Endothelial cell of hepatic sinusoid (primary cell): ENCODE results near the gene SYF2.

Experiments
- in situ Hi-C: cut with HindIII; loops from 2 replicates; pipeline ENCODE4 v1.10.0; 2017; ENCODE audit warnings: low sequenced_read_pairs

SYF2 gene

GRCh38 chr1:25186161-25187007 is 45.9 kb downstream of the SYF2 start:
- in situ Hi-C loops: no loop called here

DNA sequence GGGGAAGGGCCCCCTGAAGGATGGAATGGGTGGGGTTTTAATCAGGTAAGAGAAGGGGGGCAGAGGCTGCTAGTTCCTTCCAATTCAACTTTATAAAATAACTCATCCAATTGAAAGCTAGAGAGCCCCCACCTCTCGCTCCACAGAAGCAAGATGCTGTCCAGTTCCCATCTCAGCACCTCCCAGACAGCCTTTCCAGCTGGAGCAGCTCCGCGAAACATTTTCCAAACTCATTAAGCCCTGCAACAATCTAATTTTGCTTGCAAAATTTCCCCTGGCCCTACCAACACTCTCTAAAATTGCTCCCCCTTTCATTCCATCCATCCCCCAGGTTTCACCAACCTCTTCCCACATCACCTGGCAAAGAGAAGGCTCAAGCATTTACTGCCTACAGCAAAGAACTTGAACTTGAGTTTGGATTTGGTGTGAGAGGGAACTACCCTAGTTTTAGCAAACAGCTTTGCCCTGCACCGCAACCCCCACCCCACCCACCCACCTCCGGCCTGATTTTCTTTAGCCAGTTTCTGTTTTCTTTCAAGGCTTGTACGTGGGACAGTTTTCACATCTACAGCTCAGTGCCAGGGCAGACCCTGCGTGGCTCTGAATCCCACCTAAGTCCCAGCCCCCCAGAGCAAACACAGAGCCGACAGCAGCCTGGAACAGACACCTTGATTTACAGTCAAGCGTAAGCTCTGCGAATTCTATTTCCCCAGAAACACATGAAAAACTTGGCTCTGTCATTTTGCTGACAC is 46.7 kb downstream of the SYF2 start:
- in situ Hi-C loops: no loop called here

DNA sequence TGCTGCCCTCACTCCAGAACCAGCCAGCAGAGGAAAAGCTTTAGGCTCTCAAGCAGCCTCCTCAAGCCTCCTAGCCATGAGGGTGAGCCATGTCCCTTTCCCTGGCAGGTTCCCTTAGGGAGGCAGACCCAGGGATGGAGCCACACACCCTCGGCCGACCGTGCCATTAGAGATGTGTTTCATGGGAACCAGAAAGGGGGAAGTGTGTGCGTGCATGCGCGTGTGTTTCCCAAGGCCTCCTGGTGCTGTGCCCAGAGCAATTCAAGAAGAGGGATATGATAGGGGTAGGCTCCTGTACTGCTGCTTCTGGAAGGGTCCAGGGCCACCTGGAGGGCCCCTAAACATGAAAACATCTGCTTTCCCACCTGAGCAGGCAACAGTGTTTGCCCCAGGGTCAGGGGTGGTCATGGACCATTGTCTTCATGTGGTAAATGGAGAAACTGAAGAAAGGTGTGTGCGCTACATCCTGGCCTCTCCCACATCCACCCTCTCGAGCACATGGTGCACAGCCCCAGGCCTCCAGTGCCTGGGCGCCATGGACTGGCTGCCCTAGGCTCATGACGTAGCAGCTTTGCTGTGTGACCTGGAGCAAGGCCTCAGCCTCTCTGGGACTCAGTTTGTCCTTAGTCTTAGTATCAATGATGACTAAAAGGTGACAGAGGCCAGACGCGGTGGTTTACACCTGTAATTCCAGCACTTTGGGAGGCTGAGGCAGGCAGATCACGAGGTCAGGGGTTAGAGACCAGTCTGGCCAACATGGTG is 48.1 kb downstream of the SYF2 start:
- in situ Hi-C loops: loop anchor here (5.0 kb wide), 1 partner anchor 72 kb away; no protein-coding TSS in a partner anchor

DNA sequence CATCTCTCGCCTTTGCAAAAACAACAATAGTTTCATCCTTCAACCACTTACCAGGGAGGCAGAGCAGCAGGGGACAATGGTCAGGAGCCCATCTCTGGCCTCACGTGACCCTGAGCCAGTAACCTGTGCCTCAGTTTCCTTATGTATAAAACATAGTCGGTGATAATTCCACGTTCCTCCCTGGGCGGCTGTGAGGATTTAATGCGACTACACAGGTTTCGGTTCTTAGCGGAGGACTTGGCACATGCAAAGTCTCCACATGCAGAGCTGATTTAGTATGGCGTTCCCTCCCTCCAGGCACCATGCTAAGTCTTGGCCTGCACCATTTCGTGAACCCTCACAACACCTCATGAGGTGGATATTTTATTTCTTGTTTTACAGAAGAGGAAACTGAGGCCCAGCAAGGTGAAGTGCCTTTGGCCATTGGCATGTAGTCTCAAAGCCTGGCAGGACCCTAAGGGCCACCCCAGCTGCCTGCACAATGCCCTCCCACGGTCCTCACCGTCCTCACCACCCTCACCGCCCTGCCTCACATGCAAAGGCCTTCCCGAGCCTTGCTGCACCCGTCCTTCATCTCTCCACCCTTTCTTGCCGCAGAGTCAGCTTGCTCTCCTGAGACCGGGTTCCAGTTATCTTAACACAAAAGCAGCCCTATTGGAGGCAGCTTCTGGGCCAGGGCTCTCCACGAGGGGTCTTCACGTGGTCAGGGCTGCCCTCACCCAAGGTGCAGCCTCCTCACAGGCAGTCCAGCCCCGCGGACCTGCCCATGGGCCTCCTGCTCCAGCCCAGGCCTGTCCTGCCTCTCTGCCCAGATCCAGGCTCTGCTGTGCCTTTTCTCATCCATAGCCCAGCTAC is 48.9 kb downstream of the SYF2 start:
- in situ Hi-C loops: loop anchor here (5.0 kb wide), 1 partner anchor 71 kb away; no protein-coding TSS in a partner anchor

- in situ Hi-C loops: loop anchor here (5.0 kb wide), 1 partner anchor 70 kb away; no protein-coding TSS in a partner anchor
These were observed 49.7 kb downstream of the SYF2 start for GRCh38 chr1:25182629-25183028.

GRCh38 chr1:25180996-25181395 is 51.3 kb downstream of the SYF2 start:
- in situ Hi-C loops: loop anchor here (5.0 kb wide), 1 partner anchor 69 kb away; no protein-coding TSS in a partner anchor

DNA sequence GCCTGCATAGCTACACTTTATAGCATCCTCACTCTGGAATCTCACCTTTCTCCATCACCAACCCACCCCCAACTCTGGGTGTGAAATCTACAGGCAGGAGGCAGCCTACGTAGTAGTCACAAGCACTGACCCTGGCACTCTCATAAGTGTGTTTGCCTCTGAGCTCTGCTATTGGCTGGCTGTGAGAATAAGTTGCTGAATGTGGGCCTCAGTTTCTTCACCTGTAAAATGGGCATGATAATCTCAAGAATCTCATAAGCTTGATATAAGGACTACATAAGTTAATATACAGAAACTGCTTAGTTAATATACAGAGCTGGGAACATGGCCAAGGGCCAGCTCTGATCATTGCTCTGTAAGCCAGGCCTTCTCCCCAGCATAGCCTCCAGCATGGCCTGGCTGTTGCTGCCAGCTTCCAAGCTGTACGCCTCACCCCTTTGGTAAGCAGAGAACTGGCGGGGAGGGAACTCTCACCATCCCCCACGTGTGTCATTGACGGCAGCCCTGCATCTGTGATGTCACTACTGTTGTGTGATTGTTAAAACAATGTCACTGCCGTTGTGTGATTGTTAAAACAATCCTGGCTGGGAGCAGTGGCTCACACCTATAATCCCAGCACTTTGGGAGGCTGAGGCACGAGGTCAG is 53.3 kb downstream of the SYF2 start:
- in situ Hi-C loops: no loop called here

GRCh38 chr1:25174730-25175612 is 57.3 kb downstream of the SYF2 start:
- in situ Hi-C loops: no loop called here

- in situ Hi-C loops: no loop called here
These were observed 58.0 kb downstream of the SYF2 start for GRCh38 chr1:25174363-25174729.

GRCh38 chr1:25173809-25174340 is 58.4 kb downstream of the SYF2 start:
- in situ Hi-C loops: no loop called here
